Activated CD4-positive, alpha-beta T cell treated with anti-CD3 and anti-CD28 coated beads, Interleukin-2, amount 10 ng/mL, durations not matched to agents 7 days and 5 days (primary cell): Measurements from ENCODE around the gene BSG. TPM values are rescaled to one million over a fixed set of nuclear protein-coding genes. Genes with fewer than 3 reads are reported as not detected.
A peak's percentile ranks its signal among the peaks of the same experiment; 100 is the strongest.

Experiments used
- CTCF ChIA-PET: fragments of 350-600 bp; sonication (Branson Sonifier 250); formaldehyde crosslinking; loops from one replicate; lab custom pipeline; 2021; ENCODE audit warnings: antibody characterized with exemption; lab: Charles Lee
- POLR2A ChIA-PET: fragments of 350-600 bp; sonication (Branson Sonifier 250); formaldehyde crosslinking; loops from one replicate; lab custom pipeline; 2021; ENCODE audit warnings: antibody characterized with exemption; lab: Charles Lee
- DNase-seq: peaks from one replicate; pipeline ENCODE4 v3.0.0-alpha.2; 2020
- H3K27ac Mint-ChIP-seq: one replicate; pipeline ENCODE4 v1.8.0; 2021; ENCODE audit warnings: mild to moderate bottlenecking, moderate library complexity, mixed read lengths
- H3K27me3 Mint-ChIP-seq: one replicate; pipeline ENCODE4 v1.8.0; 2021; ENCODE audit warnings: mixed read lengths
- H3K36me3 Mint-ChIP-seq: one replicate; pipeline ENCODE4 v1.8.0; 2021; ENCODE audit warnings: low read depth, mixed read lengths
- H3K4me1 Mint-ChIP-seq: one replicate; pipeline ENCODE4 v1.8.0; 2021; ENCODE audit warnings: mixed read lengths
- H3K4me3 Mint-ChIP-seq: one replicate; pipeline ENCODE4 v1.8.0; 2021; ENCODE audit warnings: mild to moderate bottlenecking, moderate library complexity, mixed read lengths
- H3K9me3 Mint-ChIP-seq: one replicate; pipeline ENCODE4 v1.8.0; 2021; ENCODE audit warnings: mixed read lengths
- total RNA-seq, 2 experiments: library from RNA; stranded (reverse); gene quantifications; one replicate each; pipeline ENCODE4 v1.2.3, GENCODE V29; 2021

The BSG gene
- total RNA-seq, 2 experiments from 2014 or later, result 233 TPM

- peak overlapping the region; percentile 88 for H3K27ac Mint-ChIP-seq
- DNase-seq, result no peak
- ChIA-PET CTCF (interaction anchor here (1.5 to 5.0 kb wide), 2 partner anchors 23 to 51 kb away, joined by 4 to 47 read pairs; no protein-coding TSS in a partner anchor), POLR2A (no interaction called here)
- H3K9me3 Mint-ChIP-seq, result no peaks in the 10 kb centered on the region
- H3K36me3 Mint-ChIP-seq, result peaks cover 11% of the 10 kb centered on the region
- H3K27me3 Mint-ChIP-seq, result no peaks in the 10 kb centered on the region
- H3K4me3 Mint-ChIP-seq, result peak overlapping the region; percentile 85
- H3K4me1 Mint-ChIP-seq, result peaks cover 20% of the 10 kb centered on the region
These were observed 38.9 kb upstream of the BSG start for GRCh38 chr19:533364-534058.

GRCh38 chr19:534088-534487 is 38.3 kb upstream of the BSG start:
- peak overlapping the region; percentile 85 for H3K4me3 Mint-ChIP-seq
- no peaks in the 10 kb centered on the region for H3K9me3 Mint-ChIP-seq
- H3K36me3 Mint-ChIP-seq, result peaks cover 11% of the 10 kb centered on the region
- H3K27me3 Mint-ChIP-seq, result no peaks in the 10 kb centered on the region
- H3K4me1 Mint-ChIP-seq, result peaks cover 20% of the 10 kb centered on the region
- no peak for DNase-seq
- POLR2A ChIA-PET, result no interaction called here
- CTCF ChIA-PET, result no interaction called here
- H3K27ac Mint-ChIP-seq, result no peak overlapping the region

- Mint-ChIP-seq H3K9me3 (no peaks in the 10 kb centered on the region), H3K4me1 (peaks cover 17% of the 10 kb centered on the region), H3K36me3 (peaks cover 11% of the 10 kb centered on the region), H3K27me3 (no peaks in the 10 kb centered on the region), H3K4me3 (peak overlapping the region; percentile 49), H3K27ac (no peak overlapping the region)
- DNase-seq, result no peak
- POLR2A ChIA-PET, result no interaction called here
- CTCF ChIA-PET, result interaction anchor here (0.5 to 1.0 kb wide), 5 partner anchors 14 to 1360 kb away, joined by 3 to 4 read pairs (median 3); no protein-coding TSS in a partner anchor
These were observed 37.2 kb upstream of the BSG start for GRCh38 chr19:535017-535835.

- peaks cover 15% of the 10 kb centered on the region for H3K4me1 Mint-ChIP-seq
- no peaks in the 10 kb centered on the region for H3K27me3 Mint-ChIP-seq
- CTCF ChIA-PET, result interaction anchor here (1.0 kb wide), 1 partner anchor 26 kb away, joined by 4 read pairs; no protein-coding TSS in a partner anchor
- no peak overlapping the region for H3K4me3 Mint-ChIP-seq
- H3K36me3 Mint-ChIP-seq, result peaks cover 11% of the 10 kb centered on the region
- no peak for DNase-seq
- H3K9me3 Mint-ChIP-seq, result no peaks in the 10 kb centered on the region
- POLR2A ChIA-PET, result no interaction called here
- no peak overlapping the region for H3K27ac Mint-ChIP-seq
These were observed 36.1 kb upstream of the BSG start for GRCh38 chr19:536031-536880.

- peaks cover 15% of the 10 kb centered on the region for H3K4me1 Mint-ChIP-seq
- peaks cover 11% of the 10 kb centered on the region for H3K36me3 Mint-ChIP-seq
- H3K27me3 Mint-ChIP-seq, result no peaks in the 10 kb centered on the region
- no peaks in the 10 kb centered on the region for H3K9me3 Mint-ChIP-seq
- H3K4me3 Mint-ChIP-seq, result no peak overlapping the region
- POLR2A ChIA-PET, result no interaction called here
- CTCF ChIA-PET, result no interaction called here
- H3K27ac Mint-ChIP-seq, result no peak overlapping the region
- no peak for DNase-seq
These were observed 35.5 kb upstream of the BSG start for GRCh38 chr19:536881-537404.

GRCh38 chr19:538641-539428 is 33.6 kb upstream of the BSG start:
- peaks cover 13% of the 10 kb centered on the region for H3K36me3 Mint-ChIP-seq
- H3K27me3 Mint-ChIP-seq, result no peaks in the 10 kb centered on the region
- H3K27ac Mint-ChIP-seq, result peak overlapping the region; percentile 41
- H3K4me1 Mint-ChIP-seq, result peaks cover 14% of the 10 kb centered on the region
- ChIA-PET CTCF (no interaction called here), POLR2A (no interaction called here)
- no peak overlapping the region for H3K4me3 Mint-ChIP-seq
- DNase-seq, result no peak
- no peaks in the 10 kb centered on the region for H3K9me3 Mint-ChIP-seq

GRCh38 chr19:539429-540030 is 32.9 kb upstream of the BSG start:
- Mint-ChIP-seq H3K9me3 (no peaks in the 10 kb centered on the region), H3K27ac (no peak overlapping the region), H3K27me3 (no peaks in the 10 kb centered on the region), H3K36me3 (peaks cover 13% of the 10 kb centered on the region), H3K4me1 (peaks cover 16% of the 10 kb centered on the region), H3K4me3 (no peak overlapping the region)
- CTCF ChIA-PET, result no interaction called here
- DNase-seq, result no peak
- POLR2A ChIA-PET, result no interaction called here

GRCh38 chr19:540867-541637 is 31.3 kb upstream of the BSG start:
- DNase-seq, result no peak
- H3K9me3 Mint-ChIP-seq, result no peaks in the 10 kb centered on the region
- no peak overlapping the region for H3K27ac Mint-ChIP-seq
- peaks cover 20% of the 10 kb centered on the region for H3K4me1 Mint-ChIP-seq
- CTCF ChIA-PET, result interaction anchor here (0.9 kb wide), 1 partner anchor 30 kb away, joined by 3 read pairs; no protein-coding TSS in a partner anchor
- no peak overlapping the region for H3K4me3 Mint-ChIP-seq
- POLR2A ChIA-PET, result no interaction called here
- peaks cover 11% of the 10 kb centered on the region for H3K36me3 Mint-ChIP-seq
- H3K27me3 Mint-ChIP-seq, result no peaks in the 10 kb centered on the region

GRCh38 chr19:541699-542098 is 30.7 kb upstream of the BSG start:
- H3K36me3 Mint-ChIP-seq, result peaks cover 9% of the 10 kb centered on the region
- no peak overlapping the region for H3K27ac Mint-ChIP-seq
- no peaks in the 10 kb centered on the region for H3K9me3 Mint-ChIP-seq
- H3K27me3 Mint-ChIP-seq, result no peaks in the 10 kb centered on the region
- H3K4me3 Mint-ChIP-seq, result no peak overlapping the region
- H3K4me1 Mint-ChIP-seq, result peaks cover 20% of the 10 kb centered on the region
- POLR2A ChIA-PET, result no interaction called here
- CTCF ChIA-PET, result interaction anchor here (0.9 to 1.4 kb wide), 2 partner anchors 10 to 31 kb away, joined by 3 to 6 read pairs; partner anchors contain the start of gene CDC34
- no peak for DNase-seq

GRCh38 chr19:542173-542866 is 30.1 kb upstream of the BSG start:
- POLR2A ChIA-PET, result no interaction called here
- Mint-ChIP-seq H3K27ac (no peak overlapping the region), H3K36me3 (peaks cover 8% of the 10 kb centered on the region), H3K9me3 (no peaks in the 10 kb centered on the region), H3K4me3 (no peak overlapping the region), H3K4me1 (peaks cover 20% of the 10 kb centered on the region), H3K27me3 (no peaks in the 10 kb centered on the region)
- CTCF ChIA-PET, result interaction anchor here (0.9 to 1.8 kb wide), 3 partner anchors 10 to 31 kb away, joined by 3 to 6 read pairs (median 5); partner anchors contain the start of gene CDC34
- no peak for DNase-seq
